ENCODE data around the gene MMRN2. TPM values are rescaled to one million over a fixed set of nuclear protein-coding genes. Genes with fewer than 3 reads are reported as not detected.
A peak's percentile ranks its signal among the peaks of the same experiment; 100 is the strongest.

The MMRN2 gene
- total RNA-seq, 4 donors from 2014 or later = 23.1 to 77.6 (median 40.7) TPM

GRCh38 chr10:86970162-86970981 is 13.0 kb upstream of the MMRN2 start:
- Histone ChIP-seq H3K4me3 (peak overlapping the region; percentile 74), H3K9me3 (no peaks in the 10 kb centered on the region), H3K27ac (peak overlapping the region; percentile 99), H3K36me3 (no peaks in the 10 kb centered on the region), H3K27me3 (no peaks in the 10 kb centered on the region), H3K4me1 (peaks cover 86% of the 10 kb centered on the region)
- TF ChIP-seq EP300 (IDR thresholded peaks at IDR 0.05) (no peak), POLR2A (IDR thresholded peaks at IDR 0.05) (peak; percentile 43 to 76), POLR2AphosphoS5 (IDR thresholded peaks at IDR 0.05) (peak in 2 of 3 donors; percentile 6 to 11)
- WGBS = 4% methylated on average over 19 of the region's 30 CpGs
- peak; percentile 91 to 94 for DNase-seq (ENCODE audit: low spot score in 2 of 2)

- H3K4me1 ChIP-seq = peaks cover 88% of the 10 kb centered on the region
- no peaks in the 10 kb centered on the region for H3K9me3 ChIP-seq
- TF ChIP-seq EP300 (IDR thresholded peaks at IDR 0.05) = no peak
- no peak for TF ChIP-seq POLR2AphosphoS5 (IDR thresholded peaks at IDR 0.05)
- TF ChIP-seq CTCF (IDR thresholded peaks at IDR 0.05) = no peak
- no peak for TF ChIP-seq POLR2A (IDR thresholded peaks at IDR 0.05)
- peak overlapping the region; percentile 99 for H3K27ac ChIP-seq
- peak overlapping the region; percentile 74 for H3K4me3 ChIP-seq
- WGBS = 12% methylated on average over 5 of the region's 8 CpGs
- no peaks in the 10 kb centered on the region for H3K36me3 ChIP-seq
- H3K27me3 ChIP-seq = no peaks in the 10 kb centered on the region
- peak; percentile 75 to 78 for DNase-seq (ENCODE audit: low spot score in 2 of 2)
Measured at GRCh38 chr10:86969421-86970041, 12.1 kb upstream of the MMRN2 start.

- Histone ChIP-seq H3K4me3 (peak overlapping the region; percentile 74), H3K27me3 (no peaks in the 10 kb centered on the region), H3K36me3 (no peaks in the 10 kb centered on the region), H3K27ac (peak overlapping the region; percentile 99), H3K4me1 (peaks cover 88% of the 10 kb centered on the region), H3K9me3 (no peaks in the 10 kb centered on the region)
- TF ChIP-seq CTCF (IDR thresholded peaks at IDR 0.05) (no peak), EP300 (IDR thresholded peaks at IDR 0.05) (no peak), POLR2A (IDR thresholded peaks at IDR 0.05) (no peak), POLR2AphosphoS5 (IDR thresholded peaks at IDR 0.05) (no peak)
- 33% methylated on average over 7 of the region's 9 CpGs for WGBS
- DNase-seq (ENCODE audit: low spot score in 2 of 2) = no peak
Measured at GRCh38 chr10:86968994-86969355, 11.6 kb upstream of the MMRN2 start.

DNA sequence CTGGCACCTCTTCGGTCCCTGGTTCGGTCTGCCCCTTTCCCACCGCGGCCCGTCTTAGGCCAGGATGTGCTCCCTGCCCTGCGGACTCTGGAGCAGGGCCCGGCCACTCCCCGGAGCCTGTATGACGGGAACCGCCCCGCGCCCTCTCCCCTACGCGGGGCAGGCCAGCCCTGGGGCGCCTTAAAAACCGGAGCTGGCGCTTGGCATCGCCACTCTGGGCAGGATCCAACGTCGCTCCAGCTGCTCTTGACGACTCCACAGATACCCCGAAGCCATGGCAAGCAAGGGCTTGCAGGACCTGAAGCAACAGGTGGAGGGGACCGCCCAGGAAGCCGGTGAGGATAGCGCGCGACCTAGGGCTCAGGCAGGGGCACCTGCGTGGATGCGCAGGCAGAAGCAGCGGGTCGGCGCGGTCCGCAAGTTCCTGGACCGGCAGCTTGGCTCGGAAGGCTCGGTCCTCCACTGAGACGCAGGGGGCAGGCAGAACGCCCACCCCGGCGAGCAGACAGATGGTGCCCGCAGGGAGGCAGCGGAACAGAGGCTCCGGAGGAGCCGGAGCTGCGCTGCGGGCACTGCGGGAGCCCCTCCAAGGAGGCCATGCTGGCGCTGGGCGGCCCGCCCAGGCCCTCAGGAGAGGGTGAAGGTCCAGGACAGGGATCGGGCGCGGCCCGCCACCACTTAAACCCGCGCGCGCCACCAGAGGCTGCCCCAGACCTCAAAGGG is 11.0 kb upstream of the MMRN2 start, which contains the start of gene ADIRF:
Gene ADIRF (plus strand): TSS at position 212 of the 723 bp plus-strand sequence. CDS start 63 bp downstream, at position 275.
- H3K4me1 ChIP-seq = peaks cover 88% of the 10 kb centered on the region
- WGBS = 4% methylated on average over 43 of the region's 59 CpGs
- no peaks in the 10 kb centered on the region for H3K27me3 ChIP-seq
- H3K4me3 ChIP-seq = peak within 1 kb of the TSS; percentile 74
- TF ChIP-seq CTCF (IDR thresholded peaks at IDR 0.05) (no peak), POLR2A (IDR thresholded peaks at IDR 0.05) (peak in 1 of 2 donors; percentile 34), POLR2AphosphoS5 (IDR thresholded peaks at IDR 0.05) (peak; percentile 89 to 97 (median 91)), EP300 (IDR thresholded peaks at IDR 0.05) (no peak)
- H3K36me3 ChIP-seq = no peaks in the 10 kb centered on the region
- H3K9me3 ChIP-seq = no peaks in the 10 kb centered on the region
- peak within 1 kb of the TSS; percentile 99 for H3K27ac ChIP-seq
- peak; percentile 88 for DNase-seq (ENCODE audit: low spot score in 2 of 2)

DNA sequence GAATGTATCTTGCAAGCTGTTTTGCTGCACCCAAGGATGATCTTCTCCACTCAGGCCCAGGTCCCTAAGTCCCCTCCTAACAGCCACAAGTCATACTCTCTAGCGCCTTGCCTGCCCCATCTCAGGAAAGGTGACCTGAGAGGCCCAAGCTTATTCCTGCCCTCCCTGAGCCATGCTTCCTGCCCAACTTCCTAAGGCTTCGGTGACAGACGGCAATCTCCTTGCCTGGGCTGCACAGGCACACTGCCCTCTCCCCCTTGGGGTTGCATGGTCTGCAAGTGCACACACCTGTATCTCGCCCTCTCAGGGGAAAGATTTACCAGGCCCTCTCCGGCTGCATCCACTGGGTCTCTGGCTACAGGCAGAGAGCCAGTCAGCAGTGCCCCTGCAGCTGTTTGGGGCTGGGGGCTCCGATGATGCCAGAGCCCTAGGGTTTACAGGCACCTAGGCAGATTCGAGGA is 10.1 kb upstream of the MMRN2 start:
- peak; percentile 69 for DNase-seq (ENCODE audit: low spot score in 2 of 2)
- H3K36me3 ChIP-seq = no peaks in the 10 kb centered on the region
- TF ChIP-seq POLR2A (IDR thresholded peaks at IDR 0.05) (no peak), EP300 (IDR thresholded peaks at IDR 0.05) (no peak), CTCF (IDR thresholded peaks at IDR 0.05) (no peak), POLR2AphosphoS5 (IDR thresholded peaks at IDR 0.05) (no peak)
- peak overlapping the region; percentile 99 for H3K27ac ChIP-seq
- 48% methylated on average over 3 of the region's 7 CpGs for WGBS
- peak overlapping the region; percentile 74 for H3K4me3 ChIP-seq
- H3K27me3 ChIP-seq = no peaks in the 10 kb centered on the region
- H3K4me1 ChIP-seq = peaks cover 81% of the 10 kb centered on the region
- no peaks in the 10 kb centered on the region for H3K9me3 ChIP-seq
